Astrocyte of the cerebellum (primary cell): ENCODE data around the gene FLOT1.

Source experiments
- DNase-seq: peaks from one replicate; pipeline ENCODE4 v3.0.0-alpha.2; 2011; ENCODE audit warnings: low read depth
- H3K4me3 ChIP-seq: 2 replicates; pipeline ENCODE4 v1.5.1; 2011; ENCODE audit warnings: mild to moderate bottlenecking, low read depth, low read length, moderate library complexity
- in situ Hi-C: cut with HindIII; loops from 2 replicates; pipeline ENCODE4 v1.10.0; 2017; ENCODE audit warnings: low sequenced_read_pairs
- TF ChIP-seq, protein P1 (sequence below): IDR thresholded peaks from 2 replicates; pipeline ENCODE4 v1.5.1; 2012; ENCODE audit warnings: low read length, low read depth, moderate library complexity, mild to moderate bottlenecking; ENCODE audit errors: missing control alignments

Gene FLOT1

DNA sequence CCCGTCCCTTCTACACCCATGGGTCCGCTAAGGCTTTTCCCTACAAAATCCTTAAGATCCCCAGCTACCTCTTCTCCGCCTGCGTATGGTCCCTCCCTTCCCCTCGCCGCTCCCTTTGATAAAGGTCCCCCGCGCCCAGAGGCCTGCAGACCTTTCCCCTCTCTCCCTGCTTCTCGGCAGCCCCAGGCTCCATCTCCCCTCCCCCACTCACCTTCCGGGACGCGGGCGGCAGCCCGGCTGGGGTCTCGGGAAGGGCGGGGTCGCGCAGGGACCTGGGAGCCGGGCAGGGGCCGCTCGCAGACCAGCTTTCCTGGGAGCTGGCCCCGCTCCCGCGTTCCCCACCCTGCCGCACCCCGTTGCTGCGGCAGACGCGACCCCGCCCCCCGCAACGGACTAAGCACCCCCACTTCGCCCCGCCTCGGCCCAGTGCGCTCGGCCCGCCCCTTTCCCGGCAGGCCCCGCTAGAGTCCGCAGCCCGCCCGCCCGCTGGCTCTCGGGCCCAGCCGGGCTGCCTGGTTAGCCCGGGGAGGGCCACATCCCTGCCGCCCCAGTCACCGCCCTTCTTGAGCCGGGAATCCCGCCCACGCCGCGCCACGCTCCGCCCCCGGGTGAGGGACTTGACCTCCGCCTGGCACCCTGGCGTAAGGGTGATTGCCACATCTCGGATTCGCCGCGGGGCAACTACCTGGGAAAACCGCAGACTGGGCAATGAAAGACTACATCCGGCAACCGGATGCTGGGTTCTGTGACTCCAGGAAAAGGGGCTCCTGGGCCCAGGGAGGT, at the start of gene FLOT1:
TSS of gene FLOT1 (minus strand) at position 372 of the 783 bp plus-strand sequence. CDS start 498 bp downstream, outside the sequence.
- peak within 1 kb of the TSS; percentile 79 for H3K4me3 ChIP-seq
- DNase-seq, result peak; percentile 82
- in situ Hi-C loops, result no loop called here
- TF ChIP-seq, protein P1, sequence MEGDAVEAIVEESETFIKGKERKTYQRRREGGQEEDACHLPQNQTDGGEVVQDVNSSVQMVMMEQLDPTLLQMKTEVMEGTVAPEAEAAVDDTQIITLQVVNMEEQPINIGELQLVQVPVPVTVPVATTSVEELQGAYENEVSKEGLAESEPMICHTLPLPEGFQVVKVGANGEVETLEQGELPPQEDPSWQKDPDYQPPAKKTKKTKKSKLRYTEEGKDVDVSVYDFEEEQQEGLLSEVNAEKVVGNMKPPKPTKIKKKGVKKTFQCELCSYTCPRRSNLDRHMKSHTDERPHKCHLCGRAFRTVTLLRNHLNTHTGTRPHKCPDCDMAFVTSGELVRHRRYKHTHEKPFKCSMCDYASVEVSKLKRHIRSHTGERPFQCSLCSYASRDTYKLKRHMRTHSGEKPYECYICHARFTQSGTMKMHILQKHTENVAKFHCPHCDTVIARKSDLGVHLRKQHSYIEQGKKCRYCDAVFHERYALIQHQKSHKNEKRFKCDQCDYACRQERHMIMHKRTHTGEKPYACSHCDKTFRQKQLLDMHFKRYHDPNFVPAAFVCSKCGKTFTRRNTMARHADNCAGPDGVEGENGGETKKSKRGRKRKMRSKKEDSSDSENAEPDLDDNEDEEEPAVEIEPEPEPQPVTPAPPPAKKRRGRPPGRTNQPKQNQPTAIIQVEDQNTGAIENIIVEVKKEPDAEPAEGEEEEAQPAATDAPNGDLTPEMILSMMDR, result no peak

GRCh38 chr6:30790724-30791383, 48.4 kb upstream of the FLOT1 start:
- in situ Hi-C loops, result no loop called here
- TF ChIP-seq, protein P1, result no peak
- no peak for DNase-seq
- H3K4me3 ChIP-seq, result no peak overlapping the region

GRCh38 chr6:30789606-30790005, 47.1 kb upstream of the FLOT1 start:
- in situ Hi-C loops, result loop anchor here (10.0 kb wide), 1 partner anchor 55 kb away; no protein-coding TSS in a partner anchor
- no peak overlapping the region for H3K4me3 ChIP-seq
- DNase-seq, result no peak
- TF ChIP-seq, protein P1, result no peak

GRCh38 chr6:30787954-30788353, 45.5 kb upstream of the FLOT1 start:
- TF ChIP-seq, protein P1, result no peak
- H3K4me3 ChIP-seq, result no peak overlapping the region
- DNase-seq, result peak; percentile 37
- in situ Hi-C loops, result loop anchor here (10.0 kb wide), 1 partner anchor 53 kb away; no protein-coding TSS in a partner anchor

DNA sequence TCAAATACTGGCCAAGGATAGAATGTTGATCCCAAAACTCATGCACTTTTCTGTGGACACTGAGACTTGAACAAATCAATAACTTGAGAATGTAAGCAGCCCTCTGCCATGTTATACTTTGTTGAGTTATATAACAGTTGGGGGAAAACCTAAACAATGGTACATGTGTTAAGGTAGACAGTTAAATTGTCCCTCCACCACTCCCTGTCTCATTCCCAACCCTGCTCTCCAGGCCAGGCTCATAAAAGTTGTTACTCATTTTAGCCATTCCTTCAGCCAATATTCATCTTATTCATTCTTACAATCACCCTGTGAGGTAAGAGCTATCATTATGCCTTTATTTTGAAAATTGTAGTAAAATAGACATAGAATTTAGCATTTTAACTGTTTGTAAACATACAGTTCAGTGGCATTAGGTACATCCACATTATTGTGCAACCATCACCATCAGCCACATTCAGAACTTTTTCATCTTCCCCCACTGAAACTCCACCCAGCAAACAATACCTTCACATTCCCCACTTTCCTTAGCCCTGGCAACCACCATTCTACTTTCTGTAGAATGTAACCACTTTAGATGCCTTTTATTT, 40.0 kb upstream of the FLOT1 start:
- H3K4me3 ChIP-seq, result no peak overlapping the region
- no peak for DNase-seq
- TF ChIP-seq, protein P1, result no peak
- in situ Hi-C loops, result loop anchor here (10.0 kb wide), 1 partner anchor 48 kb away; no protein-coding TSS in a partner anchor

DNA sequence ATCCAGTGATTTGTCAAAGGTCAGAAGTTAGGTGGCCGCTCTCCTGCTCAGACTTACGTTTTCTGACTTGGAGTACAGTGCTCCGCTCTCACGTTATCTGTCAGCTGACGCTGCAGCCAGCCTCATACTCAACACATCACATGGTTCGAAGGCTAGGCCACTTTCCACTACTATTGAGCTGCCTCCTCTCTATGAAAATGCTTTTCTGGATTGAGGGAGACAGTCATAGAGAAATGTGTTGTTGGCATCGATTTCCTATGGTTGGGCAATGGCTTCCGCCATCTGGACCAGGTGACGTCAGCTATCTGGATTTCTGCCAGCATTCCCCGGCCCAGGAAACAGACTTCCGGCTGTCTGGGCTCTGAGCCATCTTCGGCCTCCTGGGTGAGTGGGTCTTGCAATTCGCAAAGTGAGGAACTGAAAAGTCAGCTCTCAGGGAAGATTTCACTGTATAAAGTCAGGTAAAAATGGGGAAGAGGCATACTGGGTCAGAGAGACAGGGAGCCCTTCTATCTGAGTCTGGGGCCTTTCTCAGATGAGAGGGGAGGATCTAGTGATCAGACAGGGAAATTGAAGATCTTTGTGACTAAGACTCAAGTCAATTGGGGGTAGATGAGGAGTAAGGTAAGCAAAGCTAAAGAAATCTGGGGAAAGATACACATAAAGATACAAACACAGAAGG, 39.4 kb upstream of the FLOT1 start:
- DNase-seq, result peak; percentile 98

More for the DNA sequence above, 39.4 kb upstream of the FLOT1 start:
- no peak overlapping the region for H3K4me3 ChIP-seq
- TF ChIP-seq, protein P1, result no peak
- in situ Hi-C loops, result loop anchor here (10.0 kb wide), 1 partner anchor 47 kb away; no protein-coding TSS in a partner anchor
